RWPE1 (cell line): ENCODE results near the gene KCTD1.
A peak's percentile ranks its signal among the peaks of the same experiment; 100 is the strongest.

Source experiments
- CTCF ChIA-PET: fragments of 350-600 bp; sonication (Branson Sonifier 250); formaldehyde crosslinking; extraction: SDS; loops from one replicate; lab custom pipeline; 2021; lab: Yijun Ruan, JAX
- POLR2A ChIA-PET: fragments of 400-600 bp; formaldehyde crosslinking; extraction: SDS; loops from one replicate; lab custom pipeline; 2020; ENCODE audit warnings: antibody characterized with exemption; ENCODE audit not compliant: low non-redundant PET; lab: Yijun Ruan, JAX
- DNase-seq: peaks from one replicate; pipeline ENCODE4 v3.0.0; 2012; ENCODE audit warnings: low spot score
- H3K27ac ChIP-seq: fragments of 450-650 bp; 2 replicates; pipeline ENCODE4 v1.5.1; 2017
- TF ChIP-seq, protein P1 (sequence below): fragments of 450-650 bp; conservative IDR thresholded peaks from 2 replicates; pipeline ENCODE4 v1.5.1; 2017; ENCODE audit warnings: low read depth, mild to moderate bottlenecking

The KCTD1 gene

DNA sequence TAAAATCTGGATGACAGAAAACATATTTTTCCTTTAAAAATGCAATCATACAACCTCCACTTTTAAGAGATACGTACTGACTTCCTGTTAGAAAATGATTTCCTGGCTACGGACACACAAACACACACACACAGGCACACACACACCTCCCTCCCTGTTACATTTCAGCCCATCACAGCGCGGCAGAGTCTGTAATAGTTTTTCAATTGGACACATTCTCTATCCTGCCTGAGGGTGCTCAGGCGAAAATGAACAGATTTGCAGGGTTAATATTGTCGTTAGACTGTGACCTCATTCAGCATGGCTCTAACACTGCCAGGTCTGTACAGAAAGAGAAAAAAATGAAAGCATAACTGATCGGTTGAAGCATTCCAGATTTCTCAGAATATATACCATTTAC, 45.0 kb downstream of the KCTD1 start:
- ChIA-PET POLR2A (no interaction called here), CTCF (no interaction called here)
- TF ChIP-seq, protein P1, sequence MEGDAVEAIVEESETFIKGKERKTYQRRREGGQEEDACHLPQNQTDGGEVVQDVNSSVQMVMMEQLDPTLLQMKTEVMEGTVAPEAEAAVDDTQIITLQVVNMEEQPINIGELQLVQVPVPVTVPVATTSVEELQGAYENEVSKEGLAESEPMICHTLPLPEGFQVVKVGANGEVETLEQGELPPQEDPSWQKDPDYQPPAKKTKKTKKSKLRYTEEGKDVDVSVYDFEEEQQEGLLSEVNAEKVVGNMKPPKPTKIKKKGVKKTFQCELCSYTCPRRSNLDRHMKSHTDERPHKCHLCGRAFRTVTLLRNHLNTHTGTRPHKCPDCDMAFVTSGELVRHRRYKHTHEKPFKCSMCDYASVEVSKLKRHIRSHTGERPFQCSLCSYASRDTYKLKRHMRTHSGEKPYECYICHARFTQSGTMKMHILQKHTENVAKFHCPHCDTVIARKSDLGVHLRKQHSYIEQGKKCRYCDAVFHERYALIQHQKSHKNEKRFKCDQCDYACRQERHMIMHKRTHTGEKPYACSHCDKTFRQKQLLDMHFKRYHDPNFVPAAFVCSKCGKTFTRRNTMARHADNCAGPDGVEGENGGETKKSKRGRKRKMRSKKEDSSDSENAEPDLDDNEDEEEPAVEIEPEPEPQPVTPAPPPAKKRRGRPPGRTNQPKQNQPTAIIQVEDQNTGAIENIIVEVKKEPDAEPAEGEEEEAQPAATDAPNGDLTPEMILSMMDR, result no peak
- peak overlapping the region; percentile 27; the same call in 1 of the 2 replicates for H3K27ac ChIP-seq
- no peak for DNase-seq

DNA sequence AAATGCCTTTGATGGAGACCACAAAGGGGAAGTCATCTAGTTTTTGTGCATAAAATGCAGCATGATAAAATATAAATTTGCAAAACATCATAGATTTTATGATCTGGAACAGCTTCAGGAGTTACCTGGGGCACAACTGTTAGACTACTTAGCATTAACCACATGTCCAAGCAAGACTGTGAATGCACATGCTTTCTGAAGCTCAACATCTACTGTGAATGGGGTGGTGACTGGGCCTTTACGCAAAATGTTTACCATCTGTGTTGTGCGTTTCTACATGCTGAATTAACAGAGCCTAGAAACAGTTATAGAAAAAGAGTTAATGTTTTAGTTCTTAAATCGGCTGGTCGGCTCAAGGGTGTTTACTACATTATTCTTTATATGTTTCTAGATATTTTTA, 45.5 kb downstream of the KCTD1 start:
- no peak for DNase-seq
- TF ChIP-seq, protein P1, result no peak
- CTCF ChIA-PET, result no interaction called here
- no peak overlapping the region for H3K27ac ChIP-seq
- POLR2A ChIA-PET, result no interaction called here

DNA sequence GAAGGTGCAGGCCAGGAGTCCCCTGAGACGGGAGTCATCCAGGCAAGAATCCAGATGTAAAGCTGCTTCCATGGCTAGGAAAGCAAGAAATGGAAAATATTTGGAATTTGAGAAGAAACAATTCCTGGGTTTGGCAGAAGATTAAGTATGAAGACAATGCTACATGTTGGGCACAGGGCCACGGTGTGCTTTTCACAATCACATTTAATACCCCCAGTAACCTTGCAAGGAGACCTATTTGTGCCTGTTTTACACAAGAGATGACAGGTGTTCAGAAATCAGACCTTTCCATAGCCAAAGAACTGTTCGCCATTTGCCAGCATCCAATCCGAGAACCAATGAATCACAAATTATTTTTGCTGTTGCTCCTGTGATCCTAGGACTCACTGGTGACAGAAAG, 50.5 kb downstream of the KCTD1 start:
- ChIA-PET POLR2A (no interaction called here), CTCF (no interaction called here)
- TF ChIP-seq, protein P1, result no peak
- H3K27ac ChIP-seq, result no peak overlapping the region
- no peak for DNase-seq

DNA sequence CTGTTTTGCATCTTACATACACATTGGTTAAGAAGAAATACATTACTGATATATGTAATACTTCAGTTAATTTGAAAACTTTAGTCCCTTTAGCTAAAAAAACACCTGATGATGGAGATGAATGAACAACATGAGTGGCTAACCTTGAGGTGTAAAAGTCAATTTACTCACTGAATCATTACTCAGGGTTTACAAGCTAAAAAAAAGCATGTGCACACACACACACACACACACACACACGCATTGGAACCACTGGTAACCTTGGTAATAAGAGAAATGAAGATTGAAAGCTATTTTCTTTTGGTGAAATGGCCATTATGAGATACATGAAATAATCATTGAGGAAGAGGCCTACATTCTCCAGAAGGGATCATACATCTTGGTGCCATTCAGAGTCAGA, 51.8 kb downstream of the KCTD1 start:
- ChIA-PET CTCF (no interaction called here), POLR2A (no interaction called here)
- no peak overlapping the region for H3K27ac ChIP-seq
- TF ChIP-seq, protein P1, result no peak
- no peak for DNase-seq

DNA sequence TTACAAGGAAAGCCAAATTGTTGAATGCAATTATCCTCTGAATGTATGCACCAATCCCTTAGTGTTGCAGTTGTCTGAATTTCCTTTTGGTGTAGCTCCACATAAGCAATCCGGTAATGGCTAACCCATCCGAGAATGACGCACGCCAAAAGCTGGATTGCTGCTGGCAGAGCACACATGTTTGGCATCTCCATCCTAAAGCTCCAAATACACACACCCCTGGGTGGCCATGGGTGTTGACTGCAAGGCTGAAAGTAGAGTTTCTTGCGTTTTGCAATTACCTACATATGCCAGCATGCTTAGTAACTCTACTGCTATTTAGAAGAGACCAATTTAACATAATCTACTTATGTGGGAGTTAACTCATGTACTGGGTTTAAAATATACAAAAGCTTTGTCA, 53.1 kb downstream of the KCTD1 start:
- POLR2A ChIA-PET, result no interaction called here
- CTCF ChIA-PET, result interaction anchor here (0.6 kb wide), 1 partner anchor 9 kb away, joined by 3 read pairs; no protein-coding TSS in a partner anchor
- DNase-seq, result no peak
- TF ChIP-seq, protein P1, result no peak
- H3K27ac ChIP-seq, result no peak overlapping the region

DNA sequence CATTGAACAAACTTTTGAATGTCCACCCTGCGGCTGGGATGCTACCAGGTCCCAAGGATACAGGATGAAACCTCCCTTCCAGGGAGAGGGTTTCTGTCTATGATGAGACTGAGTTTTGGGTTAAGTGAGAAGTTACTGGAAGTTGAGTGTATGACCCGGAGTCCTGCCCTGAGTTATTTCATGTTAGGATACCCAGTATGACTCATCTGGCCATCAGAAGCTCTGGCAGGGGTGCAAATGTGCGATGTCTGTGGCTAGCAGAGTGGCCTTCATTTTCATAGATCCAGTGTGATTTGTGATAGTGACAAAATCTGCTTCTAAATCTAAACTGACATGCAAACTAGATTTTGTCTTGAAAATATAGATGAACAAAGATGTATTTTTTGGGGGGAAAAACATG, 55.3 kb downstream of the KCTD1 start:
- POLR2A ChIA-PET, result no interaction called here
- DNase-seq, result no peak
- CTCF ChIA-PET, result no interaction called here
- H3K27ac ChIP-seq, result no peak overlapping the region
- TF ChIP-seq, protein P1, result no peak
